COR-L47 (cell line): ENCODE measurements around the gene FHIP2A.
"Not testable (repeated sequence)": the region's sequence is repeated elsewhere in the genome, so short reads cannot be mapped to it uniquely, and the experiment has no call there.

Experiments
- DNase-seq: peaks from one replicate; lab custom pipeline; 2025; lab: John Stamatoyannopoulos, UW

FHIP2A gene

GRCh38 chr10:114819322-114819721 is 2.3 kb upstream of the FHIP2A start:
- no peak for DNase-seq

- no peak for DNase-seq
Observed at GRCh38 chr10:114821915-114822443, 399 bp downstream of the FHIP2A start.

GRCh38 chr10:114822444-114823076 is 980 bp downstream of the FHIP2A start:
- DNase-seq = peak; percentile 6

- DNase-seq = no peak
Observed at GRCh38 chr10:114823077-114823463, 1.5 kb downstream of the FHIP2A start.

- no peak for DNase-seq
Observed at GRCh38 chr10:114824391-114824790, 2.8 kb downstream of the FHIP2A start.

GRCh38 chr10:114825513-114826253 is 4.1 kb downstream of the FHIP2A start:
- no peak for DNase-seq

GRCh38 chr10:114829160-114829909 is 7.8 kb downstream of the FHIP2A start:
- DNase-seq = no peak

- no peak for DNase-seq
Observed at GRCh38 chr10:114831186-114831867, 9.7 kb downstream of the FHIP2A start.

GRCh38 chr10:114837690-114838089 is 16.1 kb downstream of the FHIP2A start:
- no peak for DNase-seq

- DNase-seq = no peak
Observed at GRCh38 chr10:114839901-114840300, 18.3 kb downstream of the FHIP2A start.

- no peak for DNase-seq
Observed at GRCh38 chr10:114845978-114846693, 24.6 kb downstream of the FHIP2A start.

GRCh38 chr10:114847517-114847916 is 25.9 kb downstream of the FHIP2A start:
- DNase-seq = not testable (repeated sequence)

- DNase-seq = no peak
Observed at GRCh38 chr10:114849674-114850073, 28.1 kb downstream of the FHIP2A start.

- no peak for DNase-seq
Observed at GRCh38 chr10:114850126-114850525, 28.5 kb downstream of the FHIP2A start.

- DNase-seq = no peak
Observed at GRCh38 chr10:114851336-114851735, 29.8 kb downstream of the FHIP2A start.

GRCh38 chr10:114852197-114852596 is 30.6 kb downstream of the FHIP2A start:
- no peak for DNase-seq

GRCh38 chr10:114854906-114855305 is 33.3 kb downstream of the FHIP2A start:
- no peak for DNase-seq

- no peak for DNase-seq
Observed at GRCh38 chr10:114855776-114856543, 34.4 kb downstream of the FHIP2A start.

- DNase-seq = no peak
Observed at GRCh38 chr10:114856544-114857287, 35.1 kb downstream of the FHIP2A start.

GRCh38 chr10:114857288-114857565 is 35.6 kb downstream of the FHIP2A start:
- DNase-seq = not testable (repeated sequence)
